ENCODE measurements around the gene ILK.

The ILK gene

GRCh38 chr11:6625832-6626420, 22.4 kb downstream of the ILK start:
- Histone ChIP-seq H3K4me1 (ENCODE audit: control insufficient read depth, insufficient read depth, low read length) (peaks cover under 1% of the 10 kb centered on the region; the same call in 1 of the 2 replicates), H3K27me3 (ENCODE audit: control insufficient read depth, insufficient read depth, low read length) (peaks cover 19% of the 10 kb centered on the region), H3K9ac (ENCODE audit: low read depth, low read length) (no peak overlapping the region), H3K27ac (ENCODE audit: low read depth, low read length) (no peak overlapping the region), H3K9me3 (ENCODE audit: control insufficient read depth, insufficient read depth, low read length) (no peaks in the 10 kb centered on the region), H3K4me3 (ENCODE audit: low read depth, low read length) (no peak overlapping the region), H3K36me3 (ENCODE audit: control insufficient read depth, insufficient read depth, low read length) (peaks cover 30% of the 10 kb centered on the region)

DNA sequence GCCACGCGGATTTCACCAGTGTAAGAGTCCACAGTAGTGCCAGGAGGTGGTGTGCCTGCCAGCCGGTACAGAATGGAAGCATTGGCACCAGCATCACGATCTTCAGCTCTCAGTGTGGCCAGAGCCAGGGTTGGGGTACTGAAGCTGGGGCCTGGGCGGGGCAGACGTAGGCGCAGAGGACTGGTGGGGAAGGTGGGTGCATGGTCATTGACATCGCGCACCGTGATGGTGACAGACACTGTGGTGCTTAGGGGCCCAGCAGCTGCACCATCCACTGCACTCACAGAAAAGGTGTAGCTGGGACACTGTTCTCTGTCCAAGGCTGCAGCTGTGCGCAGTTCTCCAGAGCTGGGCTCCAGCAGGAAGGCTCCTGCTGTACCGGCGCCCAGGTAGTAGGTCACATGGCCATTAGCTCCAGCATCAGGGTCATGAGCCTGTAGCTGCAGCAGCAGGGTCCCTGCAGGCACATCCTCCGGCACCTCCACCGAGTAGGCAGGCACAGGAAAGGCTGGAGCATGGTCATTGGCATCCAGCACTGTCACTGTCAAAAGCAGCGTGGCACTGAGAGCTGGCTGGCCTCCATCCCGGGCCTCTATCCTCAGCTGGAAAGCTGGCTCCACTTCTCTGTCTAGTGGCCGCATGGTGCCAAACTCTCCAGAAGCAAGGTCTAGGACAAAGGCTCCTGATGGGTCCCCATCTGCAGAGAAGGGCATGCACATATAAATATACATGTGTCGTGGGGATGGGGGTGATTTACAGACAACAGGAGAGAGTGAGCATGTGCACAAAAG, 23.6 kb downstream of the ILK start:
- Histone ChIP-seq H3K27me3 (ENCODE audit: control insufficient read depth, insufficient read depth, low read length) (peaks cover 30% of the 10 kb centered on the region), H3K36me3 (ENCODE audit: control insufficient read depth, insufficient read depth, low read length) (peaks cover 30% of the 10 kb centered on the region), H3K27ac (ENCODE audit: low read depth, low read length) (no peak overlapping the region), H3K9ac (ENCODE audit: low read depth, low read length) (no peak overlapping the region), H3K9me3 (ENCODE audit: control insufficient read depth, insufficient read depth, low read length) (no peaks in the 10 kb centered on the region), H3K4me1 (ENCODE audit: control insufficient read depth, insufficient read depth, low read length) (no peaks in the 10 kb centered on the region), H3K4me3 (ENCODE audit: low read depth, low read length) (no peak overlapping the region)

DNA sequence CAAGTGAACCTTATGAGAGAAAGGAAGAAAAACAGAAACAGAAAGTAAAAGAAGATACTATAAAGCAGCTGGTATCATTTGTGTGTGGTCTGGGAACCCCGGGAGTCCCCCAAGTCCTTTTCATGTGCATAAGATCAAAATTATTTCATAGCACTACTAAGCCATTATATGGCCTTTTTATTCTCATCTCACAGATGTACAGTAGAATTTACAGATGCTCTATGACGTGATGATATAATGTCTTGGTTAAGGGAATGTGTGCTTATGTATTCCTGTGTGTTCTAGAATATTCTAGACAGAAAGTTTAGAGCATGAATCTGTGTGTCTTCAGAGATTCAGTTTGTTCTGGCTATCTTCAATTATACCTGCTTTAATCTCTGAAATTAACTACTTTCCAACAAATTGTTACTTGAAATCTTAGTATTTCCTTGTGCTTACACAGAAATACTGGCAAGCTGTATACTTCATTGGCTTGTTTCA, 24.2 kb downstream of the ILK start:
- peaks cover 30% of the 10 kb centered on the region for H3K36me3 ChIP-seq (ENCODE audit: control insufficient read depth, insufficient read depth, low read length)
- no peaks in the 10 kb centered on the region for H3K9me3 ChIP-seq (ENCODE audit: control insufficient read depth, insufficient read depth, low read length)
- H3K4me3 ChIP-seq (ENCODE audit: low read depth, low read length): no peak overlapping the region
- no peaks in the 10 kb centered on the region for H3K4me1 ChIP-seq (ENCODE audit: control insufficient read depth, insufficient read depth, low read length)
- no peak overlapping the region for H3K9ac ChIP-seq (ENCODE audit: low read depth, low read length)
- no peak overlapping the region for H3K27ac ChIP-seq (ENCODE audit: low read depth, low read length)
- H3K27me3 ChIP-seq (ENCODE audit: control insufficient read depth, insufficient read depth, low read length): peaks cover 30% of the 10 kb centered on the region

- no peak overlapping the region for H3K4me3 ChIP-seq (ENCODE audit: low read depth, low read length)
- H3K9me3 ChIP-seq (ENCODE audit: control insufficient read depth, insufficient read depth, low read length): no peaks in the 10 kb centered on the region
- no peak overlapping the region for H3K9ac ChIP-seq (ENCODE audit: low read depth, low read length)
- no peak overlapping the region for H3K27ac ChIP-seq (ENCODE audit: low read depth, low read length)
- H3K36me3 ChIP-seq (ENCODE audit: control insufficient read depth, insufficient read depth, low read length): peaks cover 30% of the 10 kb centered on the region
- H3K4me1 ChIP-seq (ENCODE audit: control insufficient read depth, insufficient read depth, low read length): no peaks in the 10 kb centered on the region
- peaks cover 30% of the 10 kb centered on the region for H3K27me3 ChIP-seq (ENCODE audit: control insufficient read depth, insufficient read depth, low read length)
These were observed 25.0 kb downstream of the ILK start for GRCh38 chr11:6628526-6628925.

DNA sequence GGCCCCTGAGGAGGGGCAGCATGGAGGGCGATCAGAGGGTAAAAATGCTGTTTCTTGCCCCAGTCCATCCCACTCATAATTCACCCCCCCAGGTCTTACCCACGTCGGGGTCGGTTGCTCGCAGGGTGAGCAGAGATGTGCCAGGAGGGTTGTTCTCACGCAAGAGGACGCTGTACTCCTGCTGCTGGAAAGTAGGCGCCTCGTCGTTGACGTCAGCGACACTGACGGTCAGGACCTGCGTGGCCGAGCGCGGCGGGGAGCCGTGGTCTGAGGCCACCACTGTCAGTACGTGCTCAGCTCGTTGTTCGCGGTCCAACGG, 26.0 kb downstream of the ILK start:
- Histone ChIP-seq H3K4me1 (ENCODE audit: control insufficient read depth, insufficient read depth, low read length) (no peaks in the 10 kb centered on the region), H3K4me3 (ENCODE audit: low read depth, low read length) (peak overlapping the region; percentile 64), H3K9ac (ENCODE audit: low read depth, low read length) (no peak overlapping the region), H3K27me3 (ENCODE audit: control insufficient read depth, insufficient read depth, low read length) (peaks cover 30% of the 10 kb centered on the region), H3K36me3 (ENCODE audit: control insufficient read depth, insufficient read depth, low read length) (peaks cover 29% of the 10 kb centered on the region), H3K9me3 (ENCODE audit: control insufficient read depth, insufficient read depth, low read length) (no peaks in the 10 kb centered on the region), H3K27ac (ENCODE audit: low read depth, low read length) (no peak overlapping the region)

- no peaks in the 10 kb centered on the region for H3K4me1 ChIP-seq (ENCODE audit: control insufficient read depth, insufficient read depth, low read length)
- peak overlapping the region; percentile 64 for H3K4me3 ChIP-seq (ENCODE audit: low read depth, low read length)
- no peak overlapping the region for H3K27ac ChIP-seq (ENCODE audit: low read depth, low read length)
- peaks cover 23% of the 10 kb centered on the region for H3K36me3 ChIP-seq (ENCODE audit: control insufficient read depth, insufficient read depth, low read length)
- H3K9me3 ChIP-seq (ENCODE audit: control insufficient read depth, insufficient read depth, low read length): no peaks in the 10 kb centered on the region
- H3K27me3 ChIP-seq (ENCODE audit: control insufficient read depth, insufficient read depth, low read length): peaks cover 30% of the 10 kb centered on the region
- H3K9ac ChIP-seq (ENCODE audit: low read depth, low read length): peak overlapping the region; percentile 52; the same call in 1 of the 2 replicates
These were observed 26.5 kb downstream of the ILK start for GRCh38 chr11:6629892-6630631.

- Histone ChIP-seq H3K9ac (ENCODE audit: low read depth, low read length) (no peak overlapping the region), H3K4me3 (ENCODE audit: low read depth, low read length) (peak overlapping the region; percentile 64), H3K36me3 (ENCODE audit: control insufficient read depth, insufficient read depth, low read length) (peaks cover 16% of the 10 kb centered on the region)
These were observed 27.2 kb downstream of the ILK start for GRCh38 chr11:6630632-6631291.

GRCh38 chr11:6631361-6631890, 27.9 kb downstream of the ILK start:
- H3K9ac ChIP-seq (ENCODE audit: low read depth, low read length): no peak overlapping the region
- H3K9me3 ChIP-seq (ENCODE audit: control insufficient read depth, insufficient read depth, low read length): no peaks in the 10 kb centered on the region
- H3K27me3 ChIP-seq (ENCODE audit: control insufficient read depth, insufficient read depth, low read length): peaks cover 30% of the 10 kb centered on the region
- H3K4me1 ChIP-seq (ENCODE audit: control insufficient read depth, insufficient read depth, low read length): no peaks in the 10 kb centered on the region
- no peak overlapping the region for H3K4me3 ChIP-seq (ENCODE audit: low read depth, low read length)
- no peak overlapping the region for H3K27ac ChIP-seq (ENCODE audit: low read depth, low read length)
- peaks cover 10% of the 10 kb centered on the region for H3K36me3 ChIP-seq (ENCODE audit: control insufficient read depth, insufficient read depth, low read length)

More at GRCh38 chr11:6630632-6631291, 27.2 kb downstream of the ILK start:
- Histone ChIP-seq H3K27ac (ENCODE audit: low read depth, low read length) (no peak overlapping the region), H3K9me3 (ENCODE audit: control insufficient read depth, insufficient read depth, low read length) (no peaks in the 10 kb centered on the region), H3K27me3 (ENCODE audit: control insufficient read depth, insufficient read depth, low read length) (peaks cover 30% of the 10 kb centered on the region), H3K4me1 (ENCODE audit: control insufficient read depth, insufficient read depth, low read length) (no peaks in the 10 kb centered on the region)

- Histone ChIP-seq H3K4me1 (ENCODE audit: control insufficient read depth, insufficient read depth, low read length) (no peaks in the 10 kb centered on the region), H3K4me3 (ENCODE audit: low read depth, low read length) (no peak overlapping the region), H3K9ac (ENCODE audit: low read depth, low read length) (no peak overlapping the region), H3K36me3 (ENCODE audit: control insufficient read depth, insufficient read depth, low read length) (peaks cover under 1% of the 10 kb centered on the region; the same call in 1 of the 2 replicates), H3K27ac (ENCODE audit: low read depth, low read length) (no peak overlapping the region), H3K9me3 (ENCODE audit: control insufficient read depth, insufficient read depth, low read length) (no peaks in the 10 kb centered on the region), H3K27me3 (ENCODE audit: control insufficient read depth, insufficient read depth, low read length) (peaks cover 30% of the 10 kb centered on the region)
These were observed 28.8 kb downstream of the ILK start for GRCh38 chr11:6632116-6633073.
